GM08714 (cell line): ENCODE data around the gene S1PR3.
A peak's percentile ranks its signal among the peaks of the same experiment; 100 is the strongest.
"Not testable (repeated sequence)": the region's sequence is repeated elsewhere in the genome, so short reads cannot be mapped to it uniquely, and the experiment has no call there.

ENCODE experiments used
- H3K4me3 ChIP-seq: fragments of 200-500 bp; sonication (Bioruptor generic); 2 replicates; pipeline ENCODE4 v1.5.1; 2014; ENCODE audit warnings: mild to moderate bottlenecking, low read length, inconsistent platforms
- ZNF274 ChIP-seq: IDR thresholded peaks from 2 replicates; pipeline ENCODE4 v1.6.1; 2012; ENCODE audit warnings: mild to moderate bottlenecking, low read depth, low read length

The S1PR3 gene

DNA sequence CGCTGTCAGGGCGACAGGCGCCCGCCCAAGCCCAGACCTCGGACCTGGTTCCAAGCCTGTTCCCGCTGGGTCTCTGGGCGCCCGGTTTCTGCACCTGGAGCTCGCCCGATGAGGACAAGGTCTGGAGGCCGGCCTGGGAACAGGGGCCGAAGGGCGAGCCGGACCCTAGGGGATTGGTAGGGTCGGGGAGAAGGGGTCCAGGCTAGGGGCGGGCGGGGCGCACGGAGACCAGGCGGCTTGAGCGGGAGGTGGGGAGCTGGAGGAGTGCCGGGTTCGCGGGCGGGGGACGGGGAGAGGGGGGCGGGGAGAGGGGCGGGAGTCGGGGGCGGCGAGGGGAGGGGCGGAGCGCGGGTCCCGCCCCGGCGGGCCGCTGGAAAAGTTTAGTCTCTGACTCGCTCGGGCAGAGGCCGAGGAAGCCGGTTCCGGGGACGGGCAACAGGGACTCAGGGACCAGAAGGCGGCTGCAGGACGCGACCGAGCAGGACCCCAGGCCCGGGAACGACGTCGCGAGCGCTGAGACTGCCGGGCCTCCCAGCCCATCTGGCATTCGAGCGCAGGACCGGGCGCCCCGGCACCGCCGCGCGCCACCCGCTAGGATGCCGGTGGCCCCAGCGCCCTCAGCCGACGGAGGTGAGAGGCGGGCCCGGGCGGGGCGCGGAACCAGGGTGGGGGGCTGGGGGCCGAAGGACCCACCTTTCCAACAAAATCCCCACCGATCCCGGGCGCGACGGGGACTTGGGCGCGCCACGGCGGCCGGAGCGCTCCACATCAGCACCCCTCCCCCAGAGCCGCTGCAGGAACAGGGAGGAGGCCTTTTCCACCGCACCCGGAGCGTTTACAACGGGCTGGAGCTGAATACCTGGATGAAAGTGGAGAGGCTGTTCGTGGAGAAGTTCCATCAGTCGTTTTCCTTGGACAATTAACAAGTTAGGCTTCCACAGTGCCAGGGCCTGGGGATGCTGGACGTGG lies at the start of gene S1PR3:
TSS of gene S1PR3 (plus strand) at position 403 of the 969 bp plus-strand sequence. CDS start 9,733 bp downstream, outside the sequence.
- TF ChIP-seq ZNF274: no peak
- 0 out of 2 replicates have a peak within 1 kb of the TSS, but pooled peaks have one; percentile 7 for H3K4me3 ChIP-seq

DNA sequence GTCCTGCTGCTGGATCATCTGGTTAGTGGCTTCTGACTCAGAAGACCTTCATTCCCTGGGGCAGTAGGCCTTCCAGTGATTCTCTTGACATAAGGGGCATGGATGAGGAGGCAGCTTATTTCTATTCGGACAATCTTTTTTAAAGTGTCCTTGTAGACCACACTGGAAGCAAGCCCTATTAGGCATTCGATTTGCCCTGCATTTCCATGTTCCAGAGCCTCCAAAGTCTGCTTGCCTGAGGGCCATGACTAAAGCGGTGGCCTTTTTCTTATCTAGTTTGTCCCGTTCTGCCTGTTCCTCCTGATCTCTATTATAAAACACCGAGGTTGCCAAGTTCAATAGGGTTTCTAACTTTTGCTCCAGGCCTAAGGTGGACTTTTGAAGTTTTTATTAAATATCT lies 49.7 kb upstream of the S1PR3 start:
- not testable (repeated sequence) for H3K4me3 ChIP-seq

DNA sequence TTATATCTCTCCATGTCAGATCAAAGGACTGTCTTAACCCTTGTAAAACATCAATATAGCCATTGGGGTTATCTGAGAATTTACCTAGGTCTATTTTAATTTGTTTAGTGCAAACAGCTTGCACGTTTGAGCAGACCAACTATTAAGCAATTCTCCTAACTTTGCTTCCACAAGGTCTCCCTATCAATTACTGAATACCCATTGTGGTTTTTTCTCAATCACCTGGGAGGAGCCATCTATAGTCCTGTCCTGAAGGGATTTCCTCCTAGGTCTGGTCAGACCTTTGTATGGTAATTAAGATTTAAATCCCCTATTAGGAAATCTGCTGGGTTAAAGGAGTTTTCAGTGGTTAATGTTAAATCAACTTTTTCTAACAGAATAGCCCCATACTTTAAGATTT lies 48.9 kb upstream of the S1PR3 start:
- TF ChIP-seq ZNF274: no peak
- H3K4me3 ChIP-seq: no peak overlapping the region

DNA sequence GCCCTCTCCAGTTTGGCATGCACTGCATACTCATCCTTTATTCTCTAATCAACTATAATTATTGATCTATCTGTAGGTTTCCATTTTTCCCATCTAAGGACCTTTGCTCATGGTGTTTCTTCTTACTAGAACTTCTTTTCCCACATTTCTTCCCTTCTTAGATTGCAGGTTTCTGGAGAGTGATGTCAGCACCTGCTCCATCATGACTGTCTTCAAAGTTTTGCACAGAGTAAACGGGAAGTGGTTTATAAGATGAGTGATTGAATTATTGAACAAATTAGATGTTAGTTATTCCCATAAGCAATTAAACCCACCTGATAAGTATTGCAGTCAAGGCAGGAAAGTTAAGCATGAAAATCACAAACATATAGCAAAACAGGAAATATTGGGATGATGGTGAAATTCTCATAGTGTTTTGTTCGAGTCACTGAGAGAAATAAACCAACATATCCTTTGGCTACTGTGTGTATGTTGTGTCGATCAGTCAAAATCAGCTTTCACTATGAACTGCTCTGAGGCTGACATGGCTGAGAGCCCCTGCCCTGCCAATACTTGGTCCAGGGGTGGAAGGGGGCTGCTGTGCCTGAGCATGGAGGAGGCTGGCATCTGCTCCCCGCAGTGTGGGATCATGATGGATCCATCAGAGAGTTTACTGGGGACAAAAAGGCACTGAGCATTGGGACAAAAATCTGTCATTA lies 45.5 kb upstream of the S1PR3 start:
- no peak for TF ChIP-seq ZNF274
- H3K4me3 ChIP-seq: no peak overlapping the region

DNA sequence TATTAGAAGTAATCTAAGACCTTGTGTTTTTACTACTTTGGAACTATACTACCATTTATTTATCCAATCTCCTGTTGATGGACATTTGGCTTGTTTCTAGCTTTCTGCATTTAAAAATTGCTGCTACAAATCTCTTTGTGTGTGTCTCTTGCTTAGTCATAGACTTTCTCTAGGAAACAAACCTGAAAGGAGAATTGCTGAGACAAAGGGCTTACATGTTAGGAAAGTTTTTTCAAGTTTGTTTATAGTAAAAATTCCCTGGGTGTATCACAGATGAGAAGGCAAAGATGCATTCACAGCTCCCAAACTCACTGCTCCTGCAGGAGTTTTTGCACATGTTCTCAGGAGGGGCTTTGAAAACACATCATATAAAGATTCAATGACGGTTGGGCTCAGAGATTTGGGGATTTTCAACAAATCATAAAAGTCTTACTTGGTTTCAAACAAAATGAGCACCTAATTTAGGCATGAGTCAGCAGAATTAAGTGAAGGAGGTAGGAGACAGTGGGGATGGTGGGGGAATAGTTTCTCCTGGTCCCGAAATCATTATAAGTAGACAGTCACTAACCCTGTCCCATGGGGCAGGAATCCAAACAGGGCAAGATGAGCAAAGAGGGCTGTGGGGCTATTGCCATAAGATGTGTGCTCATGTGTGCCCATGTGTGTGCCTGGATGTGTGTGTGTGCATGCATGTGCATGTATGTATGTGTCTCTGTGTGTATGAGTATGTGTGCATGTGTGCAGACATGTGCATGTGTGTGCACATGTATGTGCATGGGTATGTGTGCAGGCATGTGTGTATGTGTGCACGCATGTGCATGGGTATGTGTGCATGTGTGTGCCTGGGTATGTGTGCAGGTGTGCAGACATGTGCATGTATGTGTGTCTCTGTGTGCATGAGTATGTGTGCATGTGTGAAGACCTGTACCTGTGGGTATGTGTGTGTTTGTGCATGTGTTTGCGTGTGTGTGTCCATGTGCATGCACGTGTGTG lies 43.4 kb upstream of the S1PR3 start:
- TF ChIP-seq ZNF274: no peak
- H3K4me3 ChIP-seq: no peak overlapping the region

DNA sequence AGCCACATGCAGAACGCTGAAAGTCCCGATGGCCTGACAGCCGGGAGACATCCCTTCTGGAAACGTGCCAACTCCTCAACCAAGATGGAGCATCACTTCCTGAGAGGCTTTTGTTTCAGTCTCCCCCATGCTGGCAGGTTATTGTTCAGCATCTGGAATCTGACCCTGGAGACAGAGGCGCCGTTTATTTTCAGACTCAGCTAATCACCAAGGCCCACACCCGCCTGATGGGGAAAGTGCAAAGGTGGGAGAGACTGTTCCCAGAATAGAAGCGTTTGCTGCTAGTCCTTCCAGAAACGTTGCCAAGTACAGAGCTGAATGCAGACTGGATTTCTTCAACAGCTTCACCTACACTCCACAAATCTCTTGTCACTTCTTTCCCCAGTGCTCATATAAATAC lies 41.8 kb upstream of the S1PR3 start:
- no peak for TF ChIP-seq ZNF274
- H3K4me3 ChIP-seq: no peak overlapping the region

DNA sequence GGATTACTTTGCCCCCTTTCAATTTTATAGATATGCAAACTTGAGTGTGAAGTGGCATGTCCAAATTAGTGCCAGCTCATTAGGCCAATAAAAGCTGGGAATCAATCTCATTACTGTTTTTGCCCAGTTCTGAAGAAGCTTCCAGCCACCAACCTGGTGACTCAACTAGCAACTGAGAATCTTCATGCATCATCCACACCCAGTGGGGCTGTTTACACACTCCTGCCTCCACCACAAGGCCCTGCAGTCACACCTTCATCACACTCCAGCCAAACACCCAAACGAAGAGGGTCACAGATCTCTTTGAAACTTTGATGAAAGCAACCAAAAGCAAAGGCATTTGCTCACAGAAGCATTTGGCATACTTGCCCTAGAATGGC lies 41.3 kb upstream of the S1PR3 start:
- H3K4me3 ChIP-seq: no peak overlapping the region
- no peak for TF ChIP-seq ZNF274

DNA sequence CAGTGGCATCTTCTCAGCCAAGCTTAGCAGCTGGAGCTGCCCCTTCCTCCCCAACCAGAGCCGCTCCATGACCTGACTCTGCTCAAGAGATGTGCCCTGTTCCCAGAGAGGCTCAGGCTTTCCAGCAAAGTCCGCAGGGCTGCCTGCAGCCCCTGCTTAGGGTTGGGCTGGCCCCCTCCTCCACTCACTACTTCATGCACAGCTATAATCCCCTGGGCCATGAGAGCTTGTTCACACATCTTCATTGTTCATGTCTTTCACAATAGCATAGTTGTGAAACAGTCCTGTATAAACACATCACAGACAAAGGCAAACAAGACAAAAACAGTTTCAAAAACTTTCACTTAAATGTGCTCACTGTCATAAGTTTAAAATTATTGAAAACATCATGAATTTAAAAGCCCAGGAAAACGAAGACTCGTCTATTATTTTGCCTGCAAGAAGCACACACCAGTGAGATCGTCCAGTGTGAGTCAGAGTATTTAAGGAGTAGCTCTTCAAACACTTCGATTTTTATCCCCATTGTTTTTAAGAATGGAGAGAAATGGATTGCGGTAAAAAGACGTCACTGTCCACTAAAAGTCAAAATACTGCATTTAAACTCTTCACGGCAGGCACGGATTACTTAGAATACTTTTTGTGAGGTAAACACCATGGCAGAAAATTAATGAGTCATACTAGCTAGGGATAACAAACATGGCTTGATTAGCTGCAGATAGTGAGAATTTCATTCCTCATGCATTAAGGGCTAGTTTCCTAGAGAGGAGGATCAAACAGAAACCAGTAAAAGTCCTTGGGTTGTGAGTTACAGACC lies 40.7 kb upstream of the S1PR3 start:
- H3K4me3 ChIP-seq: no peak overlapping the region
- no peak for TF ChIP-seq ZNF274

DNA sequence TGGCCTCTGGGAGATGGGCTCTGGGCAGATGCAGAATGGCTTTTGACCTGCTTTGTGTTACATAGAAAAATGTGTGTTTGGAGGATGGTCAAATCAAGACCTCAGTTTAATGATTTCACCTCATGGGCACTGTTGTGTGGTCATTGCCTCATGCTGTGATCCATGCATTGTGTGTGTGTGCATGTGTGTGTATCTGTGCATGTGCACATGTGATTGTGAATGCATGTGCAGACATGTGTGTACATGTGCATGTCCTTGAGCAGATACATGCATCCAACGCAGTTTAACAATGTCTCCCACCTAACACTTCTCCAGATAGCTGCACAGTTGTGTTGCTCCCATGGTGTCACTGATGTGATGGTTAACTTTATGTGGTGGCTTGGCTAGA lies 40.1 kb upstream of the S1PR3 start:
- H3K4me3 ChIP-seq: no peak overlapping the region
- TF ChIP-seq ZNF274: no peak

DNA sequence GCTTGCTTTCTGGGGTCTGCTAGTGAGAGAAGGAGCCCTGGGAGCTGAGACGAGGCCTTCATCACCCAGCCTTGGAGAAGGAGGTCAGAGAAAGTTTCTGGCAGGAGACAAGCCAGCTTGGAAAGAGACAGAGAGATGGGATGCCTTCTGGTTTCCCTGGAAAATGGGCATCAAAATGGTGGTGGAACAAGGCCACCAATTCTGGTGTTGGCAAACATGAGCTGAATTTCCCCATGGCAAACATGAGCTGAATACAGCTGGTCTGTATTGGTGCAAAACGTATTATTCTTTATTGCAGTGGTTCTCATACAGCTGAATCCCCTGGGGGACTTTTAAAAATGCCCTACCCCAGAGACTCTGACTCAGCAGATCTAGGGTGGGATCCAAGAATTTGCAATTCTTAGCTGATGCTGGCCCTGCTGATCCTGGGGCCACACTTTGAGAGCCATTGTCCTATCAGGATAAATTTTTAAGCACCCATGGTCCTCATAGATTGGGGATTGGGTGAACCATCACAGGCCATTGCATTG lies 39.1 kb upstream of the S1PR3 start:
- no peak for TF ChIP-seq ZNF274
- H3K4me3 ChIP-seq: no peak overlapping the region

DNA sequence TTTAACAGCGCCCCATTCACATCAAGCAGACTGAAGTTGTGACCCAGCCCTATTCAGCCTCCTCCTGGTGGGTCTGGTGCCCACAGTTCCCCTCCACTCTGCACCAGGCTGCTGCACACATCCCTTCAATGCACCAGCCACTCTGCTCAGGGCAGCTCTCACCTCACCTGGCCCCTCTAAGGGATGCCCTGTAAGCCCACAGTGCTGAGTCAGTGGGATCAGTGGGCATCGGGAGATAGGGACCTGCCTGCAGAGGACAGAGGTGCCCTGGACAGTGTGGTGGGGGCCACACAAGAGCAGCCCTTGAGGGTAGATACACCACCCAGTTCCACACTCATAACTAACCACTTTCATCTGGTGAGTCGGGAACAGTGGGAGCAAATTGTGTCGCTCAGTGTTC lies 38.3 kb upstream of the S1PR3 start:
- no peak for TF ChIP-seq ZNF274
- no peak overlapping the region for H3K4me3 ChIP-seq

DNA sequence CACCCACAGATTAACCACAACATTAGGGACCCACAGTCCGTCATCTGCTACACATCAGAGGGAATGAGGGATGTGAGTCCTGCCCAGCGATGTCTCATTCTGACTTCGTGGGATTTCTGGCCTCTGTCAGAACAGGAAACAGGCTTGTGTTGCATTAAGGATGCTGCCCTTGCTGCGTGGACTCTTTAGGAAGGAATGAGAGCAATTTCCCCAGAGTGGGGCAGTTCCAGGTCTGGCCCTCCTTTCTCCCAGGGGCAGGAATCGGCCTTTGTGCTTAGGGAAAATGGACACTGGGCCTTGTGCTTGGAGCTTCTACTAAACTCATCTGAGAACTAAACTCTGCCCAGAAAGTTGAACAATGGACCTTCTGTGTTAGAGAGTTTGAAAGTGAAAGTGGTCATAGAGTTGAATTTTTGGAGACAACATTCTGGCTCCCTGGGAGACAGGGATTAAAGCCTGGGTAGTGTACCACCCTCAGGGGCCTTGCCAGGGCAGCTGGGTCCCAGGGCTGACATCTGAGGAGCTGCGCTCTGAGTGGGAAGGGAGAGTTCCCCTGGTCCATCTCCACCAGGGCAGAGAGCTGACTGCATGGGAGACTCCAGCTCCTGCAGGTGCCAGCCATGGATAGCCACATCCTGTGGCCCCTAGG lies 37.8 kb upstream of the S1PR3 start:
- no peak for TF ChIP-seq ZNF274
- no peak overlapping the region for H3K4me3 ChIP-seq
